Measurements from ENCODE around the gene GDAP1L1.

Gene GDAP1L1

DNA sequence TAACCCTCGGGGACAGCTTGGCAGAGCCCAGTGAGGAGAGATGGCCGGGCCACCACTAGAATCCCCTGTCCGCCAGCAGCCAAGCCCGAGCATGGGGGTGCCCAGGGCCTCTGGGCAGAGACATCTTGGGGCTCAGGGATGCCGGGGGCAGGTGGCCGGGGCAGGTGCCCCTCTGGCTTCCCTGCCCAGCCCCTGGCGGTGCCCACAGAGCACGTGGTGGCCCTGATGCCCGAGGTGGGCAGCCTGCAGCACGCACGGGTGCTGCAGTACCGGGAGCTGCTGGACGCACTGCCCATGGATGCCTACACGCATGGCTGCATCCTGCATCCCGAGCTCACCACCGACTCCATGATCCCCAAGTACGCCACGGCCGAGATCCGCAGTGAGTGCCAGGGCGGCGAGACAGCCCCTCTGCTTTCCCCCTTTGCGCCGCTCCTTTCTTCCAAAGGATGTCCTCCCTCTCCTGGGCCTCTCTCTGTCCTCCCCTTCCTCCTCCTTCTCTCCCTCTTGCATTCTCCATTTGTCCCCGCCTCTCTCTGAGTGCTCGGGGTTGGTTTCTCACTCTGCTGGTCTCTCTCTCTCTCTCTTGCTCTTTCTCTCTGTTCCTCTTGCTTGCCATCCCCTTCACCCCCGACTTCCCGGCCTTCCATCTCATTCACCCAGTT lies 11.2 kb downstream of the GDAP1L1 start:
- Histone ChIP-seq H3K4me3 (ENCODE audit: low read length) (no peak overlapping the region), H3K36me3 (replicated peaks; ENCODE audit: low read depth, low read length) (no peaks in the 10 kb centered on the region), H2AFZ (ENCODE audit: low read depth, low read length) (no peak overlapping the region), H3K9me3 (ENCODE audit: insufficient read depth, low read length) (no peaks in the 10 kb centered on the region), H3K79me2 (ENCODE audit: low read length) (no peaks in the 10 kb centered on the region), H3K27ac (ENCODE audit: low read length) (no peak overlapping the region), H3K4me2 (ENCODE audit: low read length) (no peak overlapping the region), H3K9ac (ENCODE audit: low read length) (no peak overlapping the region), H4K20me1 (ENCODE audit: insufficient read depth, low read length) (no peaks in the 10 kb centered on the region; the same call in 1 of the 2 replicates), H3K4me1 (ENCODE audit: low read length) (no peaks in the 10 kb centered on the region), H3K27me3 (ENCODE audit: low read depth, low read length) (peaks cover 5% of the 10 kb centered on the region; the same call in 1 of the 2 replicates)
- TF ChIP-seq EZH2phosphoT487 (IDR thresholded peaks at IDR 0.05; ENCODE audit: low read depth) (no peak), CTCF (IDR thresholded peaks at IDR 0.05; ENCODE audit: low read depth, low read length) (no peak)

DNA sequence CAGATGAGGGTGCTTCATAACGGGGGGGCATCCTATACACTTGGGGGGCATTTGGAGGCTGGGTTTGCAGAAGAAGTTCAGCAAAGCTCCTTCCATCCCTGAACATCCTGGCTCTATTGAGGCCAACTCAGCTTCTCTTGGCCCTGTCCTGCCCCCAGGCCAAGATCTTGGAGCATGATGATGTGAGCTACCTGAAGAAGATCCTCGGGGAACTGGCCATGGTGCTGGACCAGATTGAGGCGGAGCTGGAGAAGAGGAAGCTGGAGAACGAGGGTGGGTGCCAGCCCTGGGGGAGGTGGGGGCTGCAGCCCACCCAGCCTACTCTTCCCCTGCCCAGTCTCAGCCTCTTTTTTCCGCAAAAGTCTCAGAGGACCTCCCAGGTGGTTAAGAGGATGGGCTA lies 17.2 kb downstream of the GDAP1L1 start:
- H3K27me3 ChIP-seq (ENCODE audit: low read depth, low read length) = peaks cover 21% of the 10 kb centered on the region
- no peaks in the 10 kb centered on the region for H3K4me1 ChIP-seq (ENCODE audit: low read length)
- H3K36me3 ChIP-seq (replicated peaks; ENCODE audit: low read depth, low read length) = no peaks in the 10 kb centered on the region
- no peaks in the 10 kb centered on the region for H3K9me3 ChIP-seq (ENCODE audit: insufficient read depth, low read length)
- H3K79me2 ChIP-seq (ENCODE audit: low read length) = no peaks in the 10 kb centered on the region
- H3K4me3 ChIP-seq (ENCODE audit: low read length) = no peak overlapping the region
- TF ChIP-seq CTCF (IDR thresholded peaks at IDR 0.05; ENCODE audit: low read depth, low read length) = no peak
- no peak for TF ChIP-seq EZH2phosphoT487 (IDR thresholded peaks at IDR 0.05; ENCODE audit: low read depth)
- no peak overlapping the region for H3K9ac ChIP-seq (ENCODE audit: low read length)
- no peak overlapping the region for H3K27ac ChIP-seq (ENCODE audit: low read length)
- H3K4me2 ChIP-seq (ENCODE audit: low read length) = no peak overlapping the region
- no peaks in the 10 kb centered on the region for H4K20me1 ChIP-seq (ENCODE audit: insufficient read depth, low read length)
- no peak overlapping the region for H2AFZ ChIP-seq (ENCODE audit: low read depth, low read length)

DNA sequence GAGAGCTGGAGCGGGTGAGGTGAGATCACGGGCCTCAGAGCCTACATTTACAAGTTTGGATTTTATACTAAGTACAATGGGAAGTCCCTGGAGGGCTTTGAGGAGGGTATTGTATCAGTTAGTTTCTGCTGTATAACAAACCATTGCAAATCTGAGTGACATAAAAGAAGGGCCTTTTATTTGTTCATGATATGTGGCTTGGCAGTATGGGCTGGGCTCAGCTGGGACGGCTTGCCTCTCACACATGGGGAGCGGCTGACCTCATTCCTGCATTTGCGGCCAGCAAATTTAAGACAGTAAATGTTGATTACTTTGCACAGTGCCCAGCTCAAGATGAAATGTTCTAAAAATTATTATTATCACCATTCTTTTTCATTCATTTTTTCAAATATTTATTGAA lies 21.7 kb downstream of the GDAP1L1 start:
- peaks cover 13% of the 10 kb centered on the region for H3K4me1 ChIP-seq (ENCODE audit: low read length)
- no peak overlapping the region for H3K9ac ChIP-seq (ENCODE audit: low read length)
- H3K27ac ChIP-seq (ENCODE audit: low read length) = no peak overlapping the region
- H3K4me2 ChIP-seq (ENCODE audit: low read length) = no peak overlapping the region
- no peak overlapping the region for H2AFZ ChIP-seq (ENCODE audit: low read depth, low read length)
- H3K4me3 ChIP-seq (ENCODE audit: low read length) = no peak overlapping the region
- H4K20me1 ChIP-seq (ENCODE audit: insufficient read depth, low read length) = no peaks in the 10 kb centered on the region
- H3K36me3 ChIP-seq (replicated peaks; ENCODE audit: low read depth, low read length) = no peaks in the 10 kb centered on the region
- no peaks in the 10 kb centered on the region for H3K9me3 ChIP-seq (ENCODE audit: insufficient read depth, low read length)
- H3K27me3 ChIP-seq (ENCODE audit: low read depth, low read length) = peaks cover 16% of the 10 kb centered on the region
- H3K79me2 ChIP-seq (ENCODE audit: low read length) = no peaks in the 10 kb centered on the region
- TF ChIP-seq EZH2phosphoT487 (IDR thresholded peaks at IDR 0.05; ENCODE audit: low read depth) (no peak), CTCF (IDR thresholded peaks at IDR 0.05; ENCODE audit: low read depth, low read length) (no peak)

DNA sequence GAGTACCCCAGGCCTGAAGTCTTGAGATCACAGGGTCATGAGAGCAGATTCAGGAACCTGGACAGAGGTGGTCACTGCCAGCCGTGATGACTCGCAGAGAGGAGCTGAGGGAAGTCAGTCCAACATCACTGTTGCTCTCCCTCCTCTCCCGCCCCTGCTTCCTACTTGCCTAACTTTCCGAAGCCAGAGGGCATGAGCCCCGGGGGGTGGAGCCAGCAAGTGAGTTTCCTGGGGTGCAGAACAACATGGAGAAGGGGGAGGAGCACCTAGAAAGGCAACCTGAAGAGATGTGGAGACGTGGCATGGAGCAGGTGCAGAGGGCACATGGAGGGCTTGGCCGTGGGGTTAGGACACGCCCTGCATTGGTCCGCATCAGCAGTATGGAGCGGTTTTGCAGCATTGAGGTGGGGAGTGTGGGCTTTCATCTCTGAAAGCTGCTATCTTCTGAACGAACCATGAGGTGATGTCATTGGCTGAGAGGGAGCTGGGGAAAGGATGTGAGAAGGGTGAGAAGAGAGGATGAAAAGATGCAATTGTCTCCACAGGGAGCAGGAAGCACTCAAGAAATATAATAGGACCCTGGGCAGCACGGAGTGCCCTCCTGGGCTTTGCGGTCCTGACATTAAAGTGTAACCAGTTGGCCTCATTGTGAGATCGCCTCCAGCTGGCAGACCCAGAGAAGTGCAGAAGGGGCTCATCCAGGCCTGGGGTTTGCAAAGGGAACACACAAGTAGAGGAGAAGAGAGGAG lies 25.0 kb downstream of the GDAP1L1 start:
- H3K4me1 ChIP-seq (ENCODE audit: low read length) = peaks cover 18% of the 10 kb centered on the region
- H3K27me3 ChIP-seq (ENCODE audit: low read depth, low read length) = peaks cover 27% of the 10 kb centered on the region
- no peaks in the 10 kb centered on the region for H3K79me2 ChIP-seq (ENCODE audit: low read length)
- no peak overlapping the region for H3K27ac ChIP-seq (ENCODE audit: low read length)
- H3K9ac ChIP-seq (ENCODE audit: low read length) = no peak overlapping the region
- no peak for TF ChIP-seq EZH2phosphoT487 (IDR thresholded peaks at IDR 0.05; ENCODE audit: low read depth)
- TF ChIP-seq CTCF (IDR thresholded peaks at IDR 0.05; ENCODE audit: low read depth, low read length) = peak; percentile 64
- no peak overlapping the region for H2AFZ ChIP-seq (ENCODE audit: low read depth, low read length)
- no peaks in the 10 kb centered on the region for H4K20me1 ChIP-seq (ENCODE audit: insufficient read depth, low read length)
- H3K36me3 ChIP-seq (replicated peaks; ENCODE audit: low read depth, low read length) = no peaks in the 10 kb centered on the region
- H3K4me3 ChIP-seq (ENCODE audit: low read length) = no peak overlapping the region
- no peak overlapping the region for H3K4me2 ChIP-seq (ENCODE audit: low read length)
- H3K9me3 ChIP-seq (ENCODE audit: insufficient read depth, low read length) = no peaks in the 10 kb centered on the region
